ENCODE measurements around the gene TRPC6. TPM values are rescaled to one million over a fixed set of nuclear protein-coding genes. Genes with fewer than 3 reads are reported as not detected.

Gene TRPC6
- total and polyA plus RNA-seq, 9 donors: 8.8 to 19.2 (median 10.8) TPM

GRCh38 chr11:101528541-101528940, 55.3 kb downstream of the TRPC6 start:
- DNase-seq: no peak
- no CpG with 5 or more reads among the region's 2 CpGs for WGBS (ENCODE audit: insufficient coverage)
- H3K9me3 ChIP-seq (replicated peaks; ENCODE audit: control insufficient read depth, low read depth, low read length): no peaks in the 10 kb centered on the region

GRCh38 chr11:101523634-101524260, 60.1 kb downstream of the TRPC6 start:
- Histone ChIP-seq H3K36me3 (ENCODE audit: control insufficient read depth, insufficient read depth, low read length) (no peaks in the 10 kb centered on the region), H3K27ac (ENCODE audit: low read length) (no peak overlapping the region), H3K4me3 (ENCODE audit: low read length) (no peak overlapping the region), H3K9me3 (replicated peaks; ENCODE audit: control insufficient read depth, low read depth, low read length) (no peaks in the 10 kb centered on the region), H3K27me3 (ENCODE audit: control insufficient read depth, insufficient read depth, low read length) (no peaks in the 10 kb centered on the region), H3K4me1 (ENCODE audit: control insufficient read depth, insufficient read depth, low read length) (no peaks in the 10 kb centered on the region)
- WGBS (ENCODE audit: insufficient coverage): 80% methylated on average over 1 of the region's 1 CpG
- no peak for DNase-seq

More at GRCh38 chr11:101528541-101528940, 55.3 kb downstream of the TRPC6 start:
- Histone ChIP-seq H3K36me3 (ENCODE audit: control insufficient read depth, insufficient read depth, low read length) (no peaks in the 10 kb centered on the region), H3K27ac (ENCODE audit: low read length) (no peak overlapping the region), H3K4me1 (ENCODE audit: control insufficient read depth, insufficient read depth, low read length) (no peaks in the 10 kb centered on the region), H3K27me3 (ENCODE audit: control insufficient read depth, insufficient read depth, low read length) (no peaks in the 10 kb centered on the region), H3K4me3 (ENCODE audit: low read length) (no peak overlapping the region)

- DNase-seq: no peak
- H3K27ac ChIP-seq (ENCODE audit: low read length): no peak overlapping the region
- no peaks in the 10 kb centered on the region for H3K27me3 ChIP-seq (ENCODE audit: control insufficient read depth, insufficient read depth, low read length)
- no peaks in the 10 kb centered on the region for H3K36me3 ChIP-seq (ENCODE audit: control insufficient read depth, insufficient read depth, low read length)
- H3K9me3 ChIP-seq (replicated peaks; ENCODE audit: control insufficient read depth, low read depth, low read length): no peaks in the 10 kb centered on the region
- H3K4me1 ChIP-seq (ENCODE audit: control insufficient read depth, insufficient read depth, low read length): no peaks in the 10 kb centered on the region
- H3K4me3 ChIP-seq (ENCODE audit: low read length): no peak overlapping the region
Observed at GRCh38 chr11:101523193-101523592, 60.6 kb downstream of the TRPC6 start.

GRCh38 chr11:101521821-101522220, 62.0 kb downstream of the TRPC6 start:
- Histone ChIP-seq H3K9me3 (replicated peaks; ENCODE audit: control insufficient read depth, low read depth, low read length) (no peaks in the 10 kb centered on the region), H3K27ac (ENCODE audit: low read length) (no peak overlapping the region), H3K4me1 (ENCODE audit: control insufficient read depth, insufficient read depth, low read length) (no peaks in the 10 kb centered on the region), H3K36me3 (ENCODE audit: control insufficient read depth, insufficient read depth, low read length) (no peaks in the 10 kb centered on the region), H3K27me3 (ENCODE audit: control insufficient read depth, insufficient read depth, low read length) (no peaks in the 10 kb centered on the region), H3K4me3 (ENCODE audit: low read length) (no peak overlapping the region)
- DNase-seq: no peak
- WGBS (ENCODE audit: insufficient coverage): no CpG with 5 or more reads among the region's 2 CpGs

- Histone ChIP-seq H3K4me1 (ENCODE audit: control insufficient read depth, insufficient read depth, low read length) (no peaks in the 10 kb centered on the region), H3K4me3 (ENCODE audit: low read length) (no peak overlapping the region), H3K9me3 (replicated peaks; ENCODE audit: control insufficient read depth, low read depth, low read length) (no peaks in the 10 kb centered on the region), H3K27ac (ENCODE audit: low read length) (no peak overlapping the region), H3K36me3 (ENCODE audit: control insufficient read depth, insufficient read depth, low read length) (no peaks in the 10 kb centered on the region), H3K27me3 (ENCODE audit: control insufficient read depth, insufficient read depth, low read length) (no peaks in the 10 kb centered on the region)
- 42% methylated on average over 2 of the region's 3 CpGs for whole genome bisulfite sequencing (ENCODE audit: insufficient coverage)
- DNase-seq: peak; percentile 52
Observed at GRCh38 chr11:101516546-101516945, 67.3 kb downstream of the TRPC6 start.

GRCh38 chr11:101511065-101511464, 72.7 kb downstream of the TRPC6 start:
- no peaks in the 10 kb centered on the region for H3K4me1 ChIP-seq (ENCODE audit: control insufficient read depth, insufficient read depth, low read length)
- DNase-seq: no peak
- H3K27me3 ChIP-seq (ENCODE audit: control insufficient read depth, insufficient read depth, low read length): no peaks in the 10 kb centered on the region
- no peak overlapping the region for H3K4me3 ChIP-seq (ENCODE audit: low read length)
- WGBS (ENCODE audit: insufficient coverage): no CpG with 5 or more reads among the region's 1 CpG
- no peaks in the 10 kb centered on the region for H3K36me3 ChIP-seq (ENCODE audit: control insufficient read depth, insufficient read depth, low read length)
- no peak overlapping the region for H3K27ac ChIP-seq (ENCODE audit: low read length)
- no peaks in the 10 kb centered on the region for H3K9me3 ChIP-seq (replicated peaks; ENCODE audit: control insufficient read depth, low read depth, low read length)

GRCh38 chr11:101510591-101510990, 73.2 kb downstream of the TRPC6 start:
- Histone ChIP-seq H3K9me3 (replicated peaks; ENCODE audit: control insufficient read depth, low read depth, low read length) (no peaks in the 10 kb centered on the region), H3K4me1 (ENCODE audit: control insufficient read depth, insufficient read depth, low read length) (no peaks in the 10 kb centered on the region), H3K27me3 (ENCODE audit: control insufficient read depth, insufficient read depth, low read length) (no peaks in the 10 kb centered on the region), H3K27ac (ENCODE audit: low read length) (no peak overlapping the region), H3K4me3 (ENCODE audit: low read length) (no peak overlapping the region), H3K36me3 (ENCODE audit: control insufficient read depth, insufficient read depth, low read length) (no peaks in the 10 kb centered on the region)
- no CpG with 5 or more reads among the region's 1 CpG for WGBS (ENCODE audit: insufficient coverage)
- no peak for DNase-seq

- no peak overlapping the region for H3K27ac ChIP-seq (ENCODE audit: low read length)
- WGBS (ENCODE audit: insufficient coverage): no CpG with 5 or more reads among the region's 1 CpG
- H3K36me3 ChIP-seq (ENCODE audit: control insufficient read depth, insufficient read depth, low read length): no peaks in the 10 kb centered on the region
- no peaks in the 10 kb centered on the region for H3K9me3 ChIP-seq (replicated peaks; ENCODE audit: control insufficient read depth, low read depth, low read length)
- H3K27me3 ChIP-seq (ENCODE audit: control insufficient read depth, insufficient read depth, low read length): no peaks in the 10 kb centered on the region
- DNase-seq: no peak
- H3K4me1 ChIP-seq (ENCODE audit: control insufficient read depth, insufficient read depth, low read length): no peaks in the 10 kb centered on the region
- H3K4me3 ChIP-seq (ENCODE audit: low read length): no peak overlapping the region
Observed at GRCh38 chr11:101509922-101510321, 73.9 kb downstream of the TRPC6 start.

- DNase-seq: no peak
- Histone ChIP-seq H3K36me3 (ENCODE audit: control insufficient read depth, insufficient read depth, low read length) (no peaks in the 10 kb centered on the region), H3K4me3 (ENCODE audit: low read length) (no peak overlapping the region), H3K4me1 (ENCODE audit: control insufficient read depth, insufficient read depth, low read length) (no peaks in the 10 kb centered on the region), H3K9me3 (replicated peaks; ENCODE audit: control insufficient read depth, low read depth, low read length) (no peaks in the 10 kb centered on the region), H3K27me3 (ENCODE audit: control insufficient read depth, insufficient read depth, low read length) (no peaks in the 10 kb centered on the region), H3K27ac (ENCODE audit: low read length) (no peak overlapping the region)
- no CpG with 5 or more reads among the region's 2 CpGs for WGBS (ENCODE audit: insufficient coverage)
Observed at GRCh38 chr11:101508370-101508769, 75.4 kb downstream of the TRPC6 start.

GRCh38 chr11:101498891-101499290, 84.9 kb downstream of the TRPC6 start:
- no peaks in the 10 kb centered on the region for H3K27me3 ChIP-seq (ENCODE audit: control insufficient read depth, insufficient read depth, low read length)
- H3K27ac ChIP-seq (ENCODE audit: low read length): no peak overlapping the region
- DNase-seq: peak; percentile 89
- H3K9me3 ChIP-seq (replicated peaks; ENCODE audit: control insufficient read depth, low read depth, low read length): no peaks in the 10 kb centered on the region
- no CpG with 5 or more reads among the region's 1 CpG for WGBS (ENCODE audit: insufficient coverage)
- no peaks in the 10 kb centered on the region for H3K4me1 ChIP-seq (ENCODE audit: control insufficient read depth, insufficient read depth, low read length)
- H3K4me3 ChIP-seq (ENCODE audit: low read length): no peak overlapping the region
- no peaks in the 10 kb centered on the region for H3K36me3 ChIP-seq (ENCODE audit: control insufficient read depth, insufficient read depth, low read length)

- Histone ChIP-seq H3K4me1 (ENCODE audit: control insufficient read depth, insufficient read depth, low read length) (no peaks in the 10 kb centered on the region), H3K9me3 (replicated peaks; ENCODE audit: control insufficient read depth, low read depth, low read length) (no peaks in the 10 kb centered on the region), H3K4me3 (ENCODE audit: low read length) (no peak overlapping the region), H3K27me3 (ENCODE audit: control insufficient read depth, insufficient read depth, low read length) (no peaks in the 10 kb centered on the region), H3K27ac (ENCODE audit: low read length) (no peak overlapping the region), H3K36me3 (ENCODE audit: control insufficient read depth, insufficient read depth, low read length) (no peaks in the 10 kb centered on the region)
- no peak for DNase-seq
- WGBS (ENCODE audit: insufficient coverage): 20% methylated on average over 1 of the region's 5 CpGs
Observed at GRCh38 chr11:101497291-101497690, 86.5 kb downstream of the TRPC6 start.
